ENCODE results near the gene ZSCAN26. TPM values are rescaled to one million over a fixed set of nuclear protein-coding genes. Genes with fewer than 3 reads are reported as not detected.

ZSCAN26 gene
- total RNA-seq (2014; rRNA removed; shearing (Covaris generic)) = 11.1 and 14.3 TPM in 2 replicates

GRCh38 chr6:28266962-28267694 is at the start of gene ZSCAN26:
Gene ZSCAN26, plus strand, starts transcription at chr6:28267143. Its CDS starts 4,777 bp downstream, at chr6:28271920.
- in situ Hi-C loops (cut with HindIII; ENCODE audit: low sequenced_read_pairs) = no loop called here
- DNase-seq (ENCODE audit: low spot score) = peak; percentile 93

GRCh38 chr6:28217890-28218289 is 49.1 kb upstream of the ZSCAN26 start:
- no peak for DNase-seq (ENCODE audit: low spot score)
- in situ Hi-C loops (cut with HindIII; ENCODE audit: low sequenced_read_pairs) = no loop called here

- in situ Hi-C loops (cut with HindIII; ENCODE audit: low sequenced_read_pairs) = no loop called here
Observed at GRCh38 chr6:28218312-28219248, 48.4 kb upstream of the ZSCAN26 start.

GRCh38 chr6:28220257-28221133 is 46.4 kb upstream of the ZSCAN26 start:
- DNase-seq (ENCODE audit: low spot score) = no peak
- in situ Hi-C loops (cut with HindIII; ENCODE audit: low sequenced_read_pairs) = no loop called here

More at GRCh38 chr6:28218312-28219248, 48.4 kb upstream of the ZSCAN26 start:
- DNase-seq (ENCODE audit: low spot score) = peak; percentile 69

- DNase-seq (ENCODE audit: low spot score) = no peak
- in situ Hi-C loops (cut with HindIII; ENCODE audit: low sequenced_read_pairs) = no loop called here
Observed at GRCh38 chr6:28224131-28225055, 42.5 kb upstream of the ZSCAN26 start.

GRCh38 chr6:28225056-28225834 is 41.7 kb upstream of the ZSCAN26 start, which contains the start of gene ZSCAN9:
Gene ZSCAN9, plus strand, starts transcription at chr6:28225275. Its CDS starts 1,810 bp downstream, at chr6:28227085.
- in situ Hi-C loops (cut with HindIII; ENCODE audit: low sequenced_read_pairs) = no loop called here
- peak; percentile 94 for DNase-seq (ENCODE audit: low spot score)

GRCh38 chr6:28226460-28226859 is 40.5 kb upstream of the ZSCAN26 start:
- no peak for DNase-seq (ENCODE audit: low spot score)
- in situ Hi-C loops (cut with HindIII; ENCODE audit: low sequenced_read_pairs) = no loop called here

- in situ Hi-C loops (cut with HindIII; ENCODE audit: low sequenced_read_pairs) = no loop called here
Observed at GRCh38 chr6:28232785-28233184, 34.2 kb upstream of the ZSCAN26 start.

GRCh38 chr6:28235912-28236452 is 31.0 kb upstream of the ZSCAN26 start:
- in situ Hi-C loops (cut with HindIII; ENCODE audit: low sequenced_read_pairs) = no loop called here
- no peak for DNase-seq (ENCODE audit: low spot score)

More at GRCh38 chr6:28232785-28233184, 34.2 kb upstream of the ZSCAN26 start:
- no peak for DNase-seq (ENCODE audit: low spot score)

- no peak for DNase-seq (ENCODE audit: low spot score)
- in situ Hi-C loops (cut with HindIII; ENCODE audit: low sequenced_read_pairs) = no loop called here
Observed at GRCh38 chr6:28239636-28240035, 27.3 kb upstream of the ZSCAN26 start.

GRCh38 chr6:28240471-28240870 is 26.5 kb upstream of the ZSCAN26 start:
- in situ Hi-C loops (cut with HindIII; ENCODE audit: low sequenced_read_pairs) = no loop called here
- no peak for DNase-seq (ENCODE audit: low spot score)

GRCh38 chr6:28243946-28244345 is 23.0 kb upstream of the ZSCAN26 start:
- DNase-seq (ENCODE audit: low spot score) = no peak
- in situ Hi-C loops (cut with HindIII; ENCODE audit: low sequenced_read_pairs) = no loop called here

- in situ Hi-C loops (cut with HindIII; ENCODE audit: low sequenced_read_pairs) = no loop called here
- no peak for DNase-seq (ENCODE audit: low spot score)
Observed at GRCh38 chr6:28245206-28245941, 21.6 kb upstream of the ZSCAN26 start.

- in situ Hi-C loops (cut with HindIII; ENCODE audit: low sequenced_read_pairs) = no loop called here
- no peak for DNase-seq (ENCODE audit: low spot score)
Observed at GRCh38 chr6:28248916-28249315, 18.0 kb upstream of the ZSCAN26 start.

GRCh38 chr6:28250747-28251146 is 16.2 kb upstream of the ZSCAN26 start:
- in situ Hi-C loops (cut with HindIII; ENCODE audit: low sequenced_read_pairs) = no loop called here
- DNase-seq (ENCODE audit: low spot score) = no peak

- no peak for DNase-seq (ENCODE audit: low spot score)
- in situ Hi-C loops (cut with HindIII; ENCODE audit: low sequenced_read_pairs) = no loop called here
Observed at GRCh38 chr6:28251661-28252008, 15.3 kb upstream of the ZSCAN26 start.
